Endothelial cell (in vitro differentiated cells): ENCODE measurements around the gene CLDN9. TPM values are rescaled to one million over a fixed set of nuclear protein-coding genes. Genes with fewer than 3 reads are reported as not detected.

Experiments used
- DNase-seq: peaks from one replicate; pipeline ENCODE4 v3.0.0; 2021; ENCODE audit warnings: low spot score
- H3K27ac Mint-ChIP-seq: one replicate; pipeline ENCODE4 v1.8.0; 2021; ENCODE audit warnings: mixed read lengths, inconsistent platforms; ENCODE audit not compliant: unreplicated experiment
- H3K27me3 Mint-ChIP-seq: one replicate; pipeline ENCODE4 v1.8.0; 2021; ENCODE audit warnings: mild to moderate bottlenecking, moderate library complexity, mixed read lengths, inconsistent platforms; ENCODE audit not compliant: unreplicated experiment
- H3K36me3 Mint-ChIP-seq: one replicate; pipeline ENCODE4 v1.8.0; 2021; ENCODE audit warnings: mild to moderate bottlenecking, low read depth, mixed read lengths, inconsistent platforms; ENCODE audit not compliant: unreplicated experiment
- H3K4me1 Mint-ChIP-seq: one replicate; pipeline ENCODE4 v1.8.0; 2021; ENCODE audit warnings: mild to moderate bottlenecking, mixed read lengths, inconsistent platforms; ENCODE audit not compliant: unreplicated experiment
- H3K4me3 Mint-ChIP-seq: one replicate; pipeline ENCODE4 v1.8.0; 2021; ENCODE audit warnings: mild to moderate bottlenecking, mixed read lengths, inconsistent platforms; ENCODE audit not compliant: unreplicated experiment
- H3K9me3 Mint-ChIP-seq: one replicate; pipeline ENCODE4 v1.8.0; 2021; ENCODE audit warnings: mixed read lengths, inconsistent platforms; ENCODE audit not compliant: unreplicated experiment
- CTCF ChIP-seq: fragments of 200-600 bp; sonication (generic); IDR thresholded peaks from one replicate; pipeline ENCODE4 v1.5.0; 2021; ENCODE audit warnings: antibody characterized with exemption; ENCODE audit not compliant: unreplicated experiment
- total RNA-seq: library from RNA; stranded (reverse); fragmentation: NEBNext Ultra II Directional; extraction: Animal tissue kit (Norgen Biotek cat#: 25700); gene quantifications from one replicate; pipeline ENCODE4 v1.2.1, GENCODE V29; 2021; ENCODE audit not compliant: unreplicated experiment

The CLDN9 gene
- total RNA-seq, 1 donor from 2014 or later, result not detected

- peaks cover 1% of the 10 kb centered on the region for H3K36me3 Mint-ChIP-seq
- DNase-seq, result no peak
- no peaks in the 10 kb centered on the region for H3K9me3 Mint-ChIP-seq
- no peak for TF ChIP-seq CTCF
- peaks cover 24% of the 10 kb centered on the region for H3K4me1 Mint-ChIP-seq
- no peak overlapping the region for H3K4me3 Mint-ChIP-seq
- H3K27ac Mint-ChIP-seq, result no peak overlapping the region
- H3K27me3 Mint-ChIP-seq, result peaks cover 12% of the 10 kb centered on the region
Observed at GRCh38 chr16:3009568-3010390, 2.9 kb upstream of the CLDN9 start.

GRCh38 chr16:3010510-3010909 lies 2.2 kb upstream of the CLDN9 start:
- no peak for TF ChIP-seq CTCF
- H3K27ac Mint-ChIP-seq, result no peak overlapping the region
- H3K4me1 Mint-ChIP-seq, result peaks cover 24% of the 10 kb centered on the region
- DNase-seq, result no peak
- H3K9me3 Mint-ChIP-seq, result no peaks in the 10 kb centered on the region
- peaks cover 5% of the 10 kb centered on the region for H3K36me3 Mint-ChIP-seq
- H3K4me3 Mint-ChIP-seq, result no peak overlapping the region
- H3K27me3 Mint-ChIP-seq, result peaks cover 14% of the 10 kb centered on the region

- no peak overlapping the region for H3K27ac Mint-ChIP-seq
- H3K27me3 Mint-ChIP-seq, result peaks cover 16% of the 10 kb centered on the region
- no peak for DNase-seq
- peaks cover 5% of the 10 kb centered on the region for H3K36me3 Mint-ChIP-seq
- TF ChIP-seq CTCF, result no peak
- no peak overlapping the region for H3K4me3 Mint-ChIP-seq
- peaks cover 17% of the 10 kb centered on the region for H3K4me1 Mint-ChIP-seq
- H3K9me3 Mint-ChIP-seq, result no peaks in the 10 kb centered on the region
Observed at GRCh38 chr16:3012246-3012645, 477 bp upstream of the CLDN9 start.

GRCh38 chr16:3013491-3013951 lies 798 bp downstream of the CLDN9 start:
- Mint-ChIP-seq H3K9me3 (no peaks in the 10 kb centered on the region), H3K27me3 (peaks cover 16% of the 10 kb centered on the region), H3K4me1 (peaks cover 6% of the 10 kb centered on the region), H3K36me3 (peaks cover 5% of the 10 kb centered on the region), H3K4me3 (no peak overlapping the region), H3K27ac (no peak overlapping the region)
- TF ChIP-seq CTCF, result no peak
- DNase-seq, result no peak

- Mint-ChIP-seq H3K36me3 (peaks cover 5% of the 10 kb centered on the region), H3K27ac (peak overlapping the region; percentile 24), H3K9me3 (no peaks in the 10 kb centered on the region), H3K4me3 (no peak overlapping the region), H3K4me1 (peaks cover 2% of the 10 kb centered on the region), H3K27me3 (peaks cover 16% of the 10 kb centered on the region)
- DNase-seq, result no peak
- no peak for TF ChIP-seq CTCF
Observed at GRCh38 chr16:3013998-3014690, 1.4 kb downstream of the CLDN9 start.
